K562 (cell line): Measurements from ENCODE around the gene CNTN4. TPM values are rescaled to one million over a fixed set of nuclear protein-coding genes. Genes with fewer than 3 reads are reported as not detected.

ENCODE experiments used
- ATAC-seq: fragments of 200-7000 bp; cut with Tn5 transposase; 3 replicates; pipeline ENCODE4 v1.9.1; 2020; ENCODE audit warnings: moderate library complexity
- BruUV-seq: library from RNA; stranded (reverse); fragments of 400-500 nt; replicated peaks from 2 replicates; lab custom pipeline; 2021; lab: Mats Ljungman, UMichigan
- CTCF ChIA-PET: fragments of 300-600 bp; formaldehyde crosslinking; extraction: SDS; loops from one replicate; lab custom pipeline; 2021; ENCODE audit warnings: low intra/inter-chr PET ratio; lab: Yijun Ruan, JAX
- POLR2A ChIA-PET: fragments of 300-600, 350-650 bp; sonication (Branson Sonifier 250); formaldehyde crosslinking; extraction: SDS; loops from one replicate; lab custom pipeline; 2021; ENCODE audit warnings: antibody characterized with exemption, inconsistent platforms; lab: Yijun Ruan, JAX
- DNase-seq, 4 experiments: peaks; one replicate each; pipeline versions ENCODE4 v3.0.0 to v3.0.0-alpha.2; 2011 to 2018; ENCODE audit warnings: low spot score in 3 of 4, mixed read lengths in 3 of 4; ENCODE audit errors: extremely low read depth in 1 of 4
- FAIRE-seq: peaks from 2 replicates; lab custom pipeline; 2011; peaks lifted over from hg19 to GRCh38; lab: Jason Lieb, UNC
- H2AFZ ChIP-seq: 2 replicates; pipeline ENCODE4 v1.6.0; 2011; ENCODE audit warnings: low read depth, low read length, control low read depth, inconsistent platforms
- H3K27ac ChIP-seq: fragments of 200-600 bp; 3 replicates; pipeline ENCODE4 v1.8.0; 2011; ENCODE audit warnings: low read depth, mild to moderate bottlenecking, control low read depth, inconsistent platforms, low read length, moderate library complexity, mixed read lengths; ENCODE audit errors: extremely low read depth
- H3K27me3 ChIP-seq, 2 experiments: fragments of 300-600 bp in 1 of 2; 2 replicates in 1 of 2; 3 replicates in 1 of 2; pipeline versions ENCODE4 v1.6.0 to v1.8.0; 2011; ENCODE audit warnings: inconsistent platforms in 2 of 2, low read length in 2 of 2, mild to moderate bottlenecking in 1 of 2, mixed read lengths in 1 of 2, moderate library complexity in 1 of 2; ENCODE audit not compliant: control insufficient read depth in 2 of 2, insufficient read depth in 2 of 2
- H3K36me3 ChIP-seq: fragments of 300-600 bp; 3 replicates; pipeline ENCODE4 v1.8.0; 2011; ENCODE audit warnings: mild to moderate bottlenecking, low read length, inconsistent platforms; ENCODE audit not compliant: control insufficient read depth, insufficient read depth
- H3K4me1 ChIP-seq, 2 experiments: fragments of 200-600 bp in 1 of 2; replicated peaks in 1 of 2; 2 replicates in 1 of 2; 3 replicates in 1 of 2; pipeline versions ENCODE4 v1.5.1 to v1.8.0; 2011; ENCODE audit warnings: inconsistent platforms in 2 of 2, low read length in 2 of 2, mild to moderate bottlenecking in 1 of 2, mixed read lengths in 1 of 2, moderate library complexity in 1 of 2; ENCODE audit not compliant: control insufficient read depth in 2 of 2, insufficient read depth in 2 of 2
- H3K4me2 ChIP-seq: 2 replicates; pipeline ENCODE4 v1.6.1; 2011; ENCODE audit warnings: low read length, control low read depth, inconsistent platforms, mixed read lengths; ENCODE audit not compliant: insufficient read depth
- H3K4me3 ChIP-seq: fragments of 200-600 bp; sonication (generic), shearing (Covaris generic); 2 replicates; pipeline ENCODE4 v1.5.1; 2016; ENCODE audit warnings: control low read depth, inconsistent platforms
- H3K79me2 ChIP-seq: fragments of 200-600 bp; 3 replicates; pipeline ENCODE4 v1.8.0; 2011; ENCODE audit warnings: low read length, inconsistent platforms; ENCODE audit not compliant: control insufficient read depth, insufficient read depth
- H3K9ac ChIP-seq, 2 experiments: 2 replicates each; pipeline versions ENCODE4 v1.6.0 to v1.6.1; 2011; ENCODE audit warnings: low read depth in 2 of 2, low read length in 2 of 2, control low read depth in 1 of 2, inconsistent platforms in 1 of 2, mild to moderate bottlenecking in 1 of 2, mixed read lengths in 1 of 2; ENCODE audit not compliant: insufficient read depth in 1 of 2
- H3K9me1 ChIP-seq: one replicate; pipeline ENCODE4 v1.6.0; 2011; ENCODE audit warnings: inconsistent platforms, mild to moderate bottlenecking, low read length, moderate library complexity; ENCODE audit not compliant: control insufficient read depth, insufficient read depth
- H3K9me3 ChIP-seq: replicated peaks from 2 replicates; pipeline ENCODE4 v1.5.1; 2011; ENCODE audit warnings: low read depth, low read length, inconsistent platforms; ENCODE audit not compliant: control insufficient read depth, insufficient read depth
- H4K20me1 ChIP-seq: replicated peaks from 2 replicates; pipeline ENCODE4 v1.6.1; 2011; ENCODE audit warnings: low read length, inconsistent platforms, mixed read lengths; ENCODE audit not compliant: control insufficient read depth, insufficient read depth
- BRCA1 ChIP-seq, 2 experiments: fragments of 450-650 bp in 1 of 2; sonication (generic) in 1 of 2; formaldehyde crosslinking in 1 of 2; IDR thresholded peaks; 2 replicates each; pipeline versions ENCODE4 v1.5.0 to v1.6.1; 2017 to 2020; ENCODE audit warnings: mild to moderate bottlenecking in 1 of 2, missing genetic modification reagents in 1 of 2
- HIVEP1 ChIP-seq: fragments of 250-450 bp; sonication (Bioruptor Pico); IDR thresholded peaks from 2 replicates; pipeline ENCODE4 v1.4.0; 2020; ENCODE audit warnings: mild to moderate bottlenecking
- KAT7 ChIP-seq: sonication (generic); formaldehyde crosslinking; IDR thresholded peaks from 2 replicates; pipeline ENCODE4 v1.8.0; 2022; ENCODE audit warnings: missing genetic modification reagents, mild to moderate bottlenecking, borderline replicate concordance
- KLF16 ChIP-seq: IDR thresholded peaks from 2 replicates; pipeline ENCODE4 v1.6.1; 2016; ENCODE audit warnings: antibody characterized with exemption
- L3MBTL2 ChIP-seq: fragments of 450-650 bp; IDR thresholded peaks from 2 replicates; pipeline ENCODE4 v1.6.1; 2016; ENCODE audit warnings: mild to moderate bottlenecking, moderate library complexity
- POLR2B ChIP-seq: fragments of 450-650 bp; IDR thresholded peaks from 2 replicates; pipeline ENCODE4 v1.6.1; 2018; ENCODE audit warnings: low read depth; ENCODE audit not compliant: partially characterized antibody
- ZFPM2 ChIP-seq: fragments of 250-450 bp; sonication (Bioruptor Pico); IDR thresholded peaks from 2 replicates; pipeline ENCODE4 v1.5.1; 2022; ENCODE audit warnings: mild to moderate bottlenecking
- ZNF311 ChIP-seq: fragments of 250-450 bp; sonication (Bioruptor Pico); IDR thresholded peaks from 2 replicates; pipeline ENCODE4 v1.4.0; 2020; ENCODE audit warnings: mild to moderate bottlenecking, moderate library complexity
- ZNF444 ChIP-seq: fragments of 250-450 bp; sonication (Bioruptor Pico); IDR thresholded peaks from 2 replicates; pipeline ENCODE4 v1.4.0; 2020; ENCODE audit warnings: mild to moderate bottlenecking, moderate library complexity
- ZNF76 ChIP-seq: fragments of 250-450 bp; sonication (Bioruptor Pico); IDR thresholded peaks from 2 replicates; pipeline ENCODE4 v1.4.0; 2020; ENCODE audit warnings: mild to moderate bottlenecking, moderate library complexity, borderline replicate concordance
- ZNF77 ChIP-seq: fragments of 250-450 bp; sonication (Bioruptor Pico); IDR thresholded peaks from 2 replicates; pipeline ENCODE4 v1.5.0; 2020
- WGBS: fragments of 100-300 bp; shearing (Covaris generic); methylation state at CpG from one replicate; pipeline ENCODE4 v1.1.6; 2016; ENCODE audit warnings: low coverage, mixed read lengths; ENCODE audit not compliant: insufficient coverage; ENCODE audit errors: missing lambda C conversion rate; 5-methylcytosine and 5-hydroxymethylcytosine counted together
- in situ Hi-C: fragments of 300-500 bp; cut with MboI; formaldehyde crosslinking; loops from 4 replicates; pipeline ENCODE4 v1.15.0; 2018; ENCODE audit warnings: inconsistent platforms, mixed read lengths
- intact Hi-C: fragments of 100-400 bp; cut with micrococcal nuclease; formaldehyde crosslinking; loops from 2 replicates; pipeline ENCODE4 v1.14.2; 2022
- polyA plus RNA-seq, 8 experiments: library from polyadenylated mRNA; depleted of rRNA in 4 of 8; stranded (reverse) in 5 of 8; unstranded in 3 of 8; fragments of >200 nt; fragmentation: Nextera tagmentation in 2 of 8; fragmentation: Illumina TruSeq in 1 of 8; extraction: Ambion mirVana in 2 of 8; extraction: Trizol in 1 of 8; gene quantifications; 2 replicates each; pipeline versions ENCODE4 v1.2.1 to v1.2.3, GENCODE V29; 2011 to 2014; ENCODE audit warnings: inconsistent platforms in 1 of 8, missing spikeins in 1 of 8
- total RNA-seq, 7 experiments: library from RNA; depleted of rRNA in 6 of 7; stranded (reverse); fragments of >200 nt in 6 of 7; fragmentation: Illumina TruSeq in 2 of 7; extraction: Trizol in 2 of 7; gene quantifications; 2 replicates each; pipeline versions ENCODE4 v1.2.1 to v1.2.3, GENCODE V29; 2011 to 2021; ENCODE audit warnings: low replicate concordance in 1 of 7
- TF ChIP-seq, protein P1 (sequence below): fragments of 450-650 bp; IDR thresholded peaks from 2 replicates; pipeline ENCODE4 v1.6.1; 2016; ENCODE audit warnings: low read depth
- TF ChIP-seq, protein P2 (sequence below): IDR thresholded peaks from 2 replicates; pipeline ENCODE4 v1.6.1; 2014; ENCODE audit warnings: antibody characterized with exemption
- TF ChIP-seq, protein P3 (sequence below): fragments of 250-450 bp; sonication (Bioruptor Pico); IDR thresholded peaks from 2 replicates; pipeline ENCODE4 v1.9.0; 2021; ENCODE audit warnings: mild to moderate bottlenecking

CNTN4 gene
- total and polyA plus RNA-seq, 9 of the 15 experiments (the other 6 are each of a cell fraction or from before 2014, with no cell fraction given): not detected

DNA sequence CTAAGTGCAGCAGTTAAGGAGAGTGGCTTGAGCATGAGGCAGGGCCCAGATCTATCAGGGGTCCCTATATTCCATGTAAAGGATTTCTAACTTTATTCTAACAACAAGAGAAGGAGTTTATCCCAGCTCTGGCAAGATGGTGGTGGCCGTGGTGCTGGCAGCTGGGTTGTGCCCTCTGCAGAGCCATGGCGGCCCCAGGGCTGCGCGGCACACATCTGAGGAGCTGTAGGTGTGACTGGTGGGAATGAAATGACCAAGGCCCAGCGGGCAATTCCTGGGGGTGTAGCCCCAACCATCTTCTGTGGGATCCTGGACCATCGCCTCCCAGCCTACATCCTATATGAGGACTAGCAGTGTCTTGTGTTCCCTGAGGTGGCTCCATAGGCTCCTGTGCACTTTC, 263.5 kb downstream of the CNTN4 start:
- Histone ChIP-seq H4K20me1 (no peaks in the 10 kb centered on the region), H3K9me3 (no peaks in the 10 kb centered on the region), H3K4me2 (no peak overlapping the region), H3K79me2 (no peaks in the 10 kb centered on the region), H3K4me1 (no peaks in the 10 kb centered on the region), H3K9ac (no peak overlapping the region), H2AFZ (no peak overlapping the region), H3K9me1 (no peaks in the 10 kb centered on the region), H3K27me3 (no peaks in the 10 kb centered on the region), H3K27ac (no peak overlapping the region), H3K4me3 (no peak overlapping the region), H3K36me3 (no peaks in the 10 kb centered on the region)
- ChIA-PET CTCF (no interaction called here), POLR2A (no interaction called here)
- intact Hi-C loops: no loop called here
- in situ Hi-C loops: no loop called here
- 0% methylated on average over 6 of the region's 6 CpGs for WGBS
- BruUV-seq: no TSS peak
- FAIRE-seq: no peak
- ATAC-seq: no peak
- DNase-seq: no peak
- no peak for TF ChIP-seq ZNF444 (CRISPR knock-in tag)
- TF ChIP-seq, protein P1, sequence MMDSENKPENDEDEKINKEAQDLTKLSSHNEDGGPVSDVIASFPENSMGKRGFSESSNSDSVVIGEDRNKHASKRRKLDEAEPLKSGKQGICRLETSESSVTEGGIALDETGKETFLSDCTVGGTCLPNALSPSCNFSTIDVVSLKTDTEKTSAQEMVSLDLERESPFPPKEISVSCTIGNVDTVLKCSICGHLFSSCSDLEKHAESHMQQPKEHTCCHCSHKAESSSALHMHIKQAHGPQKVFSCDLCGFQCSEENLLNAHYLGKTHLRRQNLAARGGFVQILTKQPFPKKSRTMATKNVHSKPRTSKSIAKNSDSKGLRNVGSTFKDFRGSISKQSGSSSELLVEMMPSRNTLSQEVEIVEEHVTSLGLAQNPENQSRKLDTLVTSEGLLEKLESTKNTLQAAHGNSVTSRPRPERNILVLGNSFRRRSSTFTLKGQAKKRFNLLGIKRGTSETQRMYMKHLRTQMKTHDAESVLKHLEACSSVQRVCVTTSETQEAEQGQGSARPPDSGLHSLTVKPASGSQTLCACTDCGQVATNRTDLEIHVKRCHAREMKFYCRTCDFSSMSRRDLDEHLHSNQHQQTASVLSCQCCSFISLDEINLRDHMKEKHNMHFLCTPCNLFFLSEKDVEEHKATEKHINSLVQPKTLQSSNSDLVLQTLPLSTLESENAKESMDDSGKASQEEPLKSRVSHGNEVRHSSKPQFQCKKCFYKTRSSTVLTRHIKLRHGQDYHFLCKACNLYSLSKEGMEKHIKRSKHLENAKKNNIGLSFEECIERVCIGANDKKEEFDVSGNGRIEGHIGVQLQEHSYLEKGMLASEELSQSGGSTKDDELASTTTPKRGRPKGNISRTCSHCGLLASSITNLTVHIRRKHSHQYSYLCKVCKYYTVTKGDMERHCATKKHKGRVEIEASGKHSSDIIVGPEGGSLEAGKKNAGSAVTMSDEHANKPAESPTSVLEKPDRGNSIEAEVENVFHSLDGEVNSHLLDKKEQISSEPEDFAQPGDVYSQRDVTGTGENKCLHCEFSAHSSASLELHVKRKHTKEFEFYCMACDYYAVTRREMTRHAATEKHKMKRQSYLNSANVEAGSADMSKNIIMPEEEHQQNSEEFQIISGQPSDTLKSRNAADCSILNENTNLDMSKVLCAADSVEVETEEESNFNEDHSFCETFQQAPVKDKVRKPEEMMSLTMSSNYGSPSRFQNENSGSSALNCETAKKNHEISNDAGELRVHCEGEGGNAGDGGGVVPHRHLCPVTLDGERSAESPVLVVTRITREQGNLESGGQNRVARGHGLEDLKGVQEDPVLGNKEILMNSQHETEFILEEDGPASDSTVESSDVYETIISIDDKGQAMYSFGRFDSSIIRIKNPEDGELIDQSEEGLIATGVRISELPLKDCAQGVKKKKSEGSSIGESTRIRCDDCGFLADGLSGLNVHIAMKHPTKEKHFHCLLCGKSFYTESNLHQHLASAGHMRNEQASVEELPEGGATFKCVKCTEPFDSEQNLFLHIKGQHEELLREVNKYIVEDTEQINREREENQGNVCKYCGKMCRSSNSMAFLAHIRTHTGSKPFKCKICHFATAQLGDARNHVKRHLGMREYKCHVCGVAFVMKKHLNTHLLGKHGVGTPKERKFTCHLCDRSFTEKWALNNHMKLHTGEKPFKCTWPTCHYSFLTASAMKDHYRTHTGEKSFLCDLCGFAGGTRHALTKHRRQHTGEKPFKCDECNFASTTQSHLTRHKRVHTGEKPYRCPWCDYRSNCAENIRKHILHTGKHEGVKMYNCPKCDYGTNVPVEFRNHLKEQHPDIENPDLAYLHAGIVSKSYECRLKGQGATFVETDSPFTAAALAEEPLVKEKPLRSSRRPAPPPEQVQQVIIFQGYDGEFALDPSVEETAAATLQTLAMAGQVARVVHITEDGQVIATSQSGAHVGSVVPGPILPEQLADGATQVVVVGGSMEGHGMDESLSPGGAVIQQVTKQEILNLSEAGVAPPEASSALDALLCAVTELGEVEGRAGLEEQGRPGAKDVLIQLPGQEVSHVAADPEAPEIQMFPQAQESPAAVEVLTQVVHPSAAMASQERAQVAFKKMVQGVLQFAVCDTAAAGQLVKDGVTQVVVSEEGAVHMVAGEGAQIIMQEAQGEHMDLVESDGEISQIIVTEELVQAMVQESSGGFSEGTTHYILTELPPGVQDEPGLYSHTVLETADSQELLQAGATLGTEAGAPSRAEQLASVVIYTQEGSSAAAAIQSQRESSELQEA: no peak
- no peak for TF ChIP-seq KAT7 (CRISPR knock-in tag)
- no peak for TF ChIP-seq KLF16
- TF ChIP-seq ZNF77 (CRISPR knock-in tag): no peak
- TF ChIP-seq L3MBTL2: no peak
- no peak for TF ChIP-seq ZNF76 (CRISPR knock-in tag)
- TF ChIP-seq HIVEP1: no peak
- no peak for TF ChIP-seq BRCA1 (IDR thresholded peaks at IDR 0.05)
- no peak for TF ChIP-seq BRCA1 (CRISPR knock-in tag; IDR thresholded peaks at IDR 0.05)
- TF ChIP-seq, protein P2, sequence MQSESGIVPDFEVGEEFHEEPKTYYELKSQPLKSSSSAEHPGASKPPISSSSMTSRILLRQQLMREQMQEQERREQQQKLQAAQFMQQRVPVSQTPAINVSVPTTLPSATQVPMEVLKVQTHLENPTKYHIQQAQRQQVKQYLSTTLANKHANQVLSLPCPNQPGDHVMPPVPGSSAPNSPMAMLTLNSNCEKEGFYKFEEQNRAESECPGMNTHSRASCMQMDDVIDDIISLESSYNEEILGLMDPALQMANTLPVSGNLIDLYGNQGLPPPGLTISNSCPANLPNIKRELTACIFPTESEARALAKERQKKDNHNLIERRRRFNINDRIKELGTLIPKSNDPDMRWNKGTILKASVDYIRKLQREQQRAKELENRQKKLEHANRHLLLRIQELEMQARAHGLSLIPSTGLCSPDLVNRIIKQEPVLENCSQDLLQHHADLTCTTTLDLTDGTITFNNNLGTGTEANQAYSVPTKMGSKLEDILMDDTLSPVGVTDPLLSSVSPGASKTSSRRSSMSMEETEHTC: no peak
- TF ChIP-seq ZFPM2 (CRISPR knock-in tag): no peak
- TF ChIP-seq, protein P3, sequence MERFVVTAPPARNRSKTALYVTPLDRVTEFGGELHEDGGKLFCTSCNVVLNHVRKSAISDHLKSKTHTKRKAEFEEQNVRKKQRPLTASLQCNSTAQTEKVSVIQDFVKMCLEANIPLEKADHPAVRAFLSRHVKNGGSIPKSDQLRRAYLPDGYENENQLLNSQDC (CRISPR knock-in tag): no peak
- no peak for TF ChIP-seq POLR2B
- no peak for TF ChIP-seq ZNF311 (CRISPR knock-in tag)
